GM21423 (cell line): Measurements from ENCODE around the gene TSPAN14.
A peak's percentile ranks its signal among the peaks of the same experiment; 100 is the strongest.
"Not testable (repeated sequence)": the region's sequence is repeated elsewhere in the genome, so short reads cannot be mapped to it uniquely, and the experiment has no call there.

Experiments
- ATAC-seq: cut with Tn5 transposase; IDR thresholded peaks from one replicate; pipeline ENCODE4 v1.9.1; 2021; ENCODE audit warnings: mild to moderate bottlenecking, moderate library complexity; ENCODE audit not compliant: unreplicated experiment

Gene TSPAN14

GRCh38 chr10:80453842-80454512, at the start of gene TSPAN14:
TSPAN14 (plus strand) TSS chr10:80454310; CDS start chr10:80489234, 34,924 bp downstream.
- peak; percentile 59 for ATAC-seq

- ATAC-seq: no peak
Measured at GRCh38 chr10:80405035-80405434, 49.1 kb upstream of the TSPAN14 start.

GRCh38 chr10:80405626-80406025, 48.5 kb upstream of the TSPAN14 start:
- ATAC-seq: no peak

DNA sequence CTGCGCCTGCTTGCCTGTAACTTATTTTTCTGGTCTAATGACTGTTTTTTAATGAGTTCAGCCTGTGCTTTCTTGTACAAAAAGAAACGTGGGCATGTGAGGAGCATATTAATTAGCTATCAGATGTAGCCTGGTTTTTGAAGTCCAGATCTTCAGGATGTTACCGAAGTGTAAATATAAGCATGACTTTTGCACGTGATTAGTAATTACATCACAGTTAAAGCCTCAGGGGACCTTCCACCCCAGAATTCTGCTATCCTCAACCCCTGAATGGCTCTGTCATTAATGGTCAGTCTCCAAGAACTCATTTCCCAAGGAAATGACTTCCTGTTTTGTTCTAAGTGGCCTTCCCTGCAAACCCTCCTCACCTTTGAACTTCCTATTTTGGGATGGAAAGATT, 47.9 kb upstream of the TSPAN14 start:
- ATAC-seq: no peak

- ATAC-seq: peak; percentile 33
Measured at GRCh38 chr10:80407812-80408241, 46.3 kb upstream of the TSPAN14 start.

DNA sequence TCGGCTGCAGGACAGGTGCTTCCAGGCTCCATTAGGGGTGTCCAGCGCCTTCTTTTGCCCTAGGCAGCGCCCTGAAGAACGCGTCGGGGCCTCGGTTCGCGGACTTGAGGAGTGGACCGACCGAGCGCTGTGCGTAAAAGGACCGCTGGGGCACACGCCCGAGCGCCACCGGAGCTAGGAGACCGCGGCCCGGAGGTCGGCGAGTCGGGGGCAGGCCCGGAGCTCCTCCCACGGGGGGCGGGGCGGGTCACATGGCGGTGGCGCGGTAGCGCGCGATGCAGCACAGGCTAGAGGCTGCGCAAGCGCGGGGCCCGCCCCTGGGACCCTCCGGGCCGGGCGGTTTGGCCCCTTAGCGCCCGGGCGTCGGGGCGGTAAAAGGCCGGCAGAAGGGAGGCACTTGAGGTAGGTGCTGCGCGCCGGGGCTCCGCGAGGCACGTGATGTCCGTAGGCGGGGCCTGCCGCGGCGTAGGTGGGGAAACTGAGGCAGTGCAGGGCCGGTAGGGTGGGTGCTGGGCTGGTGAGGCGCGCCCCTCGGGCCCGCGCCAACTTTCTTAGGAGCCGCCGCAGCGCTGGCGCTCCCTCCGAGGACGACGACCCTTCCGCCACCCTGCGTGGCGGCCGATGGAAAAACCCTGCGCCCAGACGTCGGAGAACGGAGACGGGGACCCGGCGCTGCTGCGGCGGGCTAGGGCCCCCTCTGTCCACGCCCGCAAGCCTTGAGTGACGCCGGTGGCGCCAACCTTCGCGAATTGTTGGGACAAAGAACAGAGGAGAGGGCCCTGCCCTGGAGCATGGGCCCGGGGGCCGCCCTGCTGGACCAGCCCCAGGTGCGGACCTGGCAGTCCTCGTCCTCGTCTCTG, 45.6 kb upstream of the TSPAN14 start, which contains the start of gene PRXL2A:
TSS of gene PRXL2A (plus strand) at position 310 of the 860 bp plus-strand sequence. CDS start 11,917 bp downstream, outside the sequence.
- peak; percentile 95 for ATAC-seq

DNA sequence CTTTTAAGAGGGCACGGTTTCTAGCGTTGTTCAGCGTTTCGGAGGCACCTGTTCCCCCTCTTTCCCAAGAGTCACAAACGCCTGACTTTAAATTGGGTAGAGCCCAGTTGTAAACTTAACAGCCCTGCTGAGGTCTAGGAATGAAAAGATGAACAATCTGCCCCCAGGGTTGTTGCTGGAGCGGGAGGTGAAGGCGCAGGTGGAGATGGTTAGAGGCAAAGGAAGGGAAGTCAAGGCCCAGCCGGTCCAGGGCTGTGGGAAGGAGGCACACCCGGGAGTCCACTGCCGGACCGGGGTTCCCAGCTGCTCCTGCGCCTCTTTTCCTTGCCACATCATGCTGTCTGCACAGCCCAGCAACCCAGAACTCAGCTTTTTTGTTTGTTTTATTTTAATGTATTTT, 45.0 kb upstream of the TSPAN14 start:
- no peak for ATAC-seq

DNA sequence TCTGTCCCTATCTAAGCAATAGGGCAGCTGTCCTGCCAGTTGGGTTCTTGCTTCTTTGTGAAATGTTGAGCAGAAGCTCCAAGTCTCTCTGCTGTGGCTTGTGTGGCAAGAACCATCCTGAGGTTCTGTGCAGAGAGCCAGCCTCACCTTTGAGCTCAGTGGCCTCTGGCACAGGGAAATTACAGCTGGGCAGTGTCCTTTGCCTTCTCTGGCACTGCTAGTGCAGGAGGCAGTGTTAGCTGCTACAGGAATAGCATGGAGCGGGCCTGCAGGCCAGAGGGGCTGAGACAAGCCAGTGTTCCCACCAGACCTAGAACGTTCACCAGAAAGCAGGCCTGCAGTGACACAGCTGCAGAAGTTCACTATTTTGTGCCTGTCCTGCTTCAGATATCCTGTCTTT, 44.0 kb upstream of the TSPAN14 start:
- no peak for ATAC-seq

DNA sequence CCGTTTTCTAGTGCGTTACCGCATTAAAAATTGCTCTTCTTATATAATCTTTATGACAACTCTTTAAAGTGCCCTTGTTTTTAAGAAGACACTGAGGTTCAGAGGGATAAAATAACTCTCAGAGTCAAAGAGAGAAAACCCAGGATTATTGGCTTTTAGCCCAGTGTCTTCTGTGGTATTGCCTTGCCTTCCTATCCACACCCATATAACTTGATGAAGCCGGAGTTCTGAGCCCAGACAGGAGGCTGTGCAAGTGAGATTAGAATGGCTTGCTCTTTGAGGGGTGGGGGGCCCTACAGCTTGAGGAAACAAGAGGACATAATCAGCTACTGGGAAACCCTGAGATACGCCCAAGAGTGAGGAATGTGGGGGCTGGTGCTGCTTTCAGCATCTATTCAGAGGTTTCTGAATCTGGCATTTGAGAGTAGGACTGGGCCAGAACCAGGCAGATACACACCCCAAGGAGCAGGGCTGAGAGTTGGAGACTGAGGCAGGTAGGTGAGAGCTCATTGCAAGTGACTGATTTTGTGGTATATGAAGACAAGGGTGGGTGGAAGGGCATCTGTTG, 43.4 kb upstream of the TSPAN14 start:
- ATAC-seq: no peak

DNA sequence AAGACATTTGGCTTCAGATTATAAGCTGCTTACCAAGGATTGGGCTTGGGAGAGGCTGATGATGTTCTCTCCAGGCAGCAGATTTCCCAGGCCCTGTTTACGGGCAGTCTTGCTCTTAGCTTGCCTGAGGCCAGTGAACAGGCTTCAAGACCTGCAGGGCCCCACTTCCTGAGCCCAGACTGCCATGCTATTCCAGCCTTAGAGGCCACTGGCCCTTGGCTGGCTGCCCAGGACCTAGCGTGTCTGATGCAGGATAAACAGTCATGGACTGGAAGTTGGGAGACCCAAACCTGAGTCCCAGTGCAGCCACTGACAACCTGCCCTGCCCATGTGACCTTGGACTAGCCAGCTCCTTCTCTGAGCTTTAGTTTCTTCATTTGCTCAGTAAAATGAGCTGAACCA, 42.8 kb upstream of the TSPAN14 start:
- ATAC-seq: no peak

DNA sequence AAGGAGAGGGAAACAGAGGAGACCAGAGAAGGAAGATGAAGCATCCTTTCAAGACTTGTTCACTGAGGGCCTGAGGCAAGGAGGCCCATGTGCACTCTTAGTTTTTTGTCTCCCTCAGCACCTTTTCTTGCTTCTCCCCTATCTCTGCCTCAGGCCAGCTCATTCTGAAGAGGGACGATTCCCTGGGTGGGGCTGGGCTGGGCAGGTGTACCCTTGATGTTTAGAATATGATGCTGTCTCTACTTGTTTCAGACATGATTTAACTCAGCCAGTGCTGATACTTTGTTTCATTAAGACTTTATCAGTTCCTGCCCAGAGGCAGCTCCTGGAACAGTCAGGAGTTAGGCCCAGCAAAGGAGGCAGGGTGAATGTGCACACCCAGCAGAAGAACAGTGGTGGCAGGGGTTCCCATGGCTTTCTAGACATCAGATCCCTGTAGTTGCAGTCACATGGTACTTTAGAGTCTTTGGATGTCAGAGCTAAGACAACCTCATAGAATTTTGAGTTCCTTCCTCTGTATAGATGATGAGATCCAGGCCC, 42.4 kb upstream of the TSPAN14 start:
- no peak for ATAC-seq

DNA sequence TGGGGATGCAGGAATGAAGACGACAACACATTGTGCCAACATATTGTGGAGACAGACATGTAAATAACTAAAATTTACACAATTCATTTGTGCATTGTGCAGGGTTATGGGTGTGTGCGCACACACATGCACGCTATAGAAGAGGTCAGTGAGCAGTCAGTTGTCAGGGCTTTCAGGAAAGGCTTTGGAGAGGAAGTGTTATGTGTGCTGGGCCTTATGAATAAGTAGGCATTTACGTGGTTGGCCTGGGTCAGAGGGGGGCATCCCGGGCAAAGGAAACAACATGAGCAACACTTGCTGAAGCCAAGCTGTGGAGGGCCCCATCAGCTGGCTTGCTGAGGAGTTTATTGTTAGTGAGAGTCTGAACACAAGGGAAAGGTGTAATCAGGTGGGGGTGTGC, 41.6 kb upstream of the TSPAN14 start:
- no peak for ATAC-seq

GRCh38 chr10:80413271-80413996, 40.7 kb upstream of the TSPAN14 start:
- ATAC-seq: no peak

DNA sequence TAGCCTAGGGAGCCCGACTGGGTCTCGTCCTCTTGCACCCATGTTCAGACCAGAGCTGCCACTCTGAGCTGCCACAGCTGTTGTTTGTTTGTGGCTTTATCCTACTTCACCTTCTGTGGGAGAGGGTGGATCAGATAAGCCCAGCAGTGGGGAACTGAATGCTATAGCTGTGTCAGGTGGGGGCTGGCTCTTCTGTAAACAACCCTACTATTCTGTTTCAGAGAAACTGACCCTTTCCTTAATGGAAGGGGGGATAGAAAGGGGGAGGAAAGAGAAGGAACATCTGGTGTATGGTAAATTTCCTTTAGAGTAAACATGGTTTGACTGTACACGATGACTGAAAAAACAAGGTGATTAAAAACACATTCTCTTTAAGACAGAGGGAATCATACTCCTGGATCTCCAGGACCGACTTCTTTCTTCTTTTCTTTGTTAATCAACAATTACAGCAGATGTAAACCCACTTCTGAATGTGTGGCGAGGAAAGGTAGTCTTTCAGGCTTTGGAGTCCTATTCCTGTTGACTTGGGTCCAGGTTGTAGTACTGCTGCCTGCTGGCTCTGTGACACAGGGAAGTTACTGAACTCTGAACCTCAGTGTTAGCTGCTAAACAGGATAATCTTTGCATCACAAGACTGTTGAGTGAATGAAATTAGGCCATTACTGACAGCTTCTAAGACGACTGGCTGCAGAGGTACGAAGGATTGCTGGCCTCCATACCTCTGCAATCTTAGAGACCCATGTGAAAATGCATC, 39.8 kb upstream of the TSPAN14 start:
- ATAC-seq: no peak

DNA sequence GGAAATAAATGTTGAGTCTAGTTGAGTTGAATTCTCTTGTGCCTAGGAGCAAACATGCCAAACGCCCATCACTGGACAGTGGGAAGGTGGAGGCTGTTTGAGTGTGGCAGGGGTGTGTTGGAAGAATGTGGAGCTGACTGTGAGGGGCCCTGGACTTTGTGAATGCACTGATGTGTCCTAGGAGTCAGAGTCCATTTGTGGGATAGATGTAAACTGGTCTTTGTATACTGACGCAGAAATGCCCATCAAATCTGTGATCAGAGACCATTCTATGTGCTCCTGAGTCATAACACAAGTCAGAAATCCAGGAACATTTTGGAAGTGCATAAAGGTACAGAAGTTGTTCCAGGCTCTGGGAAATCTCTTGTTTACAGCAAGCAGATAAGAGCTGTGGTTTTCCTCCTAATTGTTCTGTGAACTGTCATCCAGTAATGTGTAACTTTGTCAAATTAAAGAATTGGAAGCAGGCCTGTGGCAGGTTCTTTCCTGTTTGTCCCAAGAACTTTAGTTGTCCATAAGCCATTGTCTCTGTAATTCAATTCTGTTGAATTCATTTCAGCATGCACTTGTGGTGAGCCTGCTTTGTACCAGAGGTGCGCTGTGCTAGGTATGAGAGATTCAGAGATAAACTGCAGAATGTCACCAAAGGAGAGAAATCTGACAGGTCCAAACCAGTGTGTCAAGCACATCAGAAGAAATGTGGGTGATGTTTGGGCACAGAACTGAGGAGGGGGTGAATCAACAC, 38.2 kb upstream of the TSPAN14 start:
- no peak for ATAC-seq

DNA sequence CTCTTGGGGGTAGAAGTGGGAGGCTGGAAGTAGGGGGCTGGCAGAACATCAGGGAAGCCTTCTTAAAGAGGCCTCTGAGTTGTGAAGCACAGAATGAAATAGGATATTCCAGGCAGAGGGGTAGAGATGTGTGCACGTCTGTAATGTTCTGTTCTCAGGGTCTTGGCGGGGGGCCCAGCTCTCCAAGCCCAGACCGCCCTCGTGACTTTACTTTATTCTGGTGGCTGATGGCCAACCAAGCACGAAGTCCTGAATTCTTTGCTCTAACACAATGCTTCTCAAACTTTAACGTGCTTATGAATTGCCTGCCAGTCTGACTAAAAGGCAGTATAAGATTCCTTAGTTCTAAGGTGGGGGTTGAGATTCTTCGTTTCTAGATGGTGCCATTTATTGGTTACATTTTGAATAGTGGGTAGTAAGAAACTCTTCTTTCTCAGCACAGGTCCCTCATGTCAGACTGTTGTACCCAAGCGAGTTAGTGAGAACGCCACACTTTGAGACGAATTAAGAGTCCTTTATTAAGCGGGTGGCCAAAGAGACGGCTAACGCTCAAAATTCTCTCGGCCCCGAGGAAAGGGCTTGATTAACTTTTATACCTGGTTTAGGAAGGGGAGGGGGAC, 37.5 kb upstream of the TSPAN14 start:
- ATAC-seq: no peak

GRCh38 chr10:80417256-80417655, 36.9 kb upstream of the TSPAN14 start:
- not testable (repeated sequence) for ATAC-seq

DNA sequence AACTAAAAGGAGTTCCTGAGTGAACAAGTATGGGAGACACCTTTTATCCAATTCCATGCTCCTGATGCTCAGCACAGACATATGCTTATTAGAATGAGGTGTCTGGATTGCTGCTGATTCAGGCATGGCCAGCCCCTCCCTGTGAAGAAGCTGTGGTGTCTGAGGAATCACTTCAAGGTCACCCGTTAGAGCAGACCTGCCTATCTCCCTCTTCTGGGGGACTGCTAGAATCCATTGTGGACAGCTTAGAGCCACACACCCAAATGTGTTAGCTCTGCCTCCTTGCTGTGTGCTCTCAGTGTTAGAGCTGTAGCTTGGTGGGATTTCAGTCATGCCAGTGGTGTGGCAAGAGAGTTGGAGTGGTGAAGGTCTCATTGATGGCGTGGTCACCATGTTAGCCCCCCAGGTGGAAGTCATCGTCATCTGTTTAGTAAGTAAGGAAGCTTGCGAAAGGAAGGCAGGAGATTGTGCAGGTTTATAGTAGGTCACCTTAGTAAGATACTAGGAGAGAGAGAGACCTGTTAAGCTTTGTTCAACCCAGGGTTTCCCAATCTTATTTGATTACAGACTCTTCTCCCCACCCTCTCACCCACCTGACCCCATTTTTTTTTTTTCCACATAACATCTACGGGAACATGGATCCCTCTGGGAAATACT, 32.9 kb upstream of the TSPAN14 start:
- ATAC-seq: peak; percentile 18
